Measurements from ENCODE around the gene DSCAML1. TPM values are rescaled to one million over a fixed set of nuclear protein-coding genes. Genes with fewer than 3 reads are reported as not detected.

Gene DSCAML1
- total RNA-seq, 6 donors from 2014 or later: 0.30 to 3.1 (median 1.3) TPM

DNA sequence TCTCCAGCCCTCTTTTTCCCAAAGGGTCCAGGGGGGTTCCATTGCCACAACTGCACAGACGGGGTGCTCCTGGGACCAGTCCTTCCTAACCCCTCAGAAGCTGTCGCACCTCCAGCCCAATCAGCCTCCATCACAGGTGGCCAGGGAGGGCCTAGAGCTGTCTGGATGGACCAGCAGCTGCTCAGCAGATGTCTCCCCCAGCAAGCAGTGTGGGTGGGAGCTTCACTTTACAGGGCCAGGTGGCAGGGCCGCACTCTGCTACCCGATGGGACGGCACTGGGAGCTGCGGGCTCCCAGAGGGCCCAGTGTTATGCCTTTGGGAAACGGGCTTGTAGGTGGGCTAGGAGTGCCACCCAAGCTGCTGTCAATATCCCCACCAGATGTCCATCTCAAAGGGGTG, 120.5 kb downstream of the DSCAML1 start:
- H3K4me1 ChIP-seq: no peaks in the 10 kb centered on the region
- no peak overlapping the region for H3K27ac ChIP-seq
- no peaks in the 10 kb centered on the region for H3K36me3 ChIP-seq
- 93 to 100% methylated on average over 2 to 7 of the region's 7 CpGs for WGBS, 2 donors
- peak in 1 of 2 donors; percentile 33 for DNase-seq
- TF ChIP-seq EP300 (IDR thresholded peaks at IDR 0.05) (no peak), POLR2A (IDR thresholded peaks at IDR 0.05) (no peak), POLR2AphosphoS5 (IDR thresholded peaks at IDR 0.05) (no peak)
- TF ChIP-seq, protein P1, sequence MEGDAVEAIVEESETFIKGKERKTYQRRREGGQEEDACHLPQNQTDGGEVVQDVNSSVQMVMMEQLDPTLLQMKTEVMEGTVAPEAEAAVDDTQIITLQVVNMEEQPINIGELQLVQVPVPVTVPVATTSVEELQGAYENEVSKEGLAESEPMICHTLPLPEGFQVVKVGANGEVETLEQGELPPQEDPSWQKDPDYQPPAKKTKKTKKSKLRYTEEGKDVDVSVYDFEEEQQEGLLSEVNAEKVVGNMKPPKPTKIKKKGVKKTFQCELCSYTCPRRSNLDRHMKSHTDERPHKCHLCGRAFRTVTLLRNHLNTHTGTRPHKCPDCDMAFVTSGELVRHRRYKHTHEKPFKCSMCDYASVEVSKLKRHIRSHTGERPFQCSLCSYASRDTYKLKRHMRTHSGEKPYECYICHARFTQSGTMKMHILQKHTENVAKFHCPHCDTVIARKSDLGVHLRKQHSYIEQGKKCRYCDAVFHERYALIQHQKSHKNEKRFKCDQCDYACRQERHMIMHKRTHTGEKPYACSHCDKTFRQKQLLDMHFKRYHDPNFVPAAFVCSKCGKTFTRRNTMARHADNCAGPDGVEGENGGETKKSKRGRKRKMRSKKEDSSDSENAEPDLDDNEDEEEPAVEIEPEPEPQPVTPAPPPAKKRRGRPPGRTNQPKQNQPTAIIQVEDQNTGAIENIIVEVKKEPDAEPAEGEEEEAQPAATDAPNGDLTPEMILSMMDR (IDR thresholded peaks at IDR 0.05): no peak
- no peak overlapping the region for H3K4me3 ChIP-seq
- H3K27me3 ChIP-seq: no peaks in the 10 kb centered on the region
- no peaks in the 10 kb centered on the region for H3K9me3 ChIP-seq
- ATAC-seq (ENCODE audit: low FRiP score in 2 of 2): no peak

DNA sequence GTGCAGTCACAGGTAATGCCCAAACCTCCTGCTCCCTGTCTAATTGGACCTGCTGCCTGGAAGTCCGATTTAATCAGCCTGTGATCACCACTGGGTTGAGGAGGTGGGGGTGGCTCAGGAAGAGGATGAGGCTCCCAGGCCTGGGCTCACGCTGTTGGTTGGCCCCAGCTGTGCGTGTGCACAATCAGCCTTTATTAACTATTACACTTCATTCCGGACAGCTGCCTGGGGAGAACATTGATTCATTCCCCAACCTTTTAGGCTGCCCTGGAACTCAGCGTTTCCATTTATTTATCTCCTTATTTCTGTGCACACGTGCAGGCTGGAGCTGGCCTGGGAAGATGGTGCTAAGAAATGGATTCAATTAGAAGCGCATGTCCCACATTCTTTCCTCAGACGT, 123.4 kb downstream of the DSCAML1 start:
- TF ChIP-seq EP300 (IDR thresholded peaks at IDR 0.05): no peak
- no peak for TF ChIP-seq POLR2AphosphoS5 (IDR thresholded peaks at IDR 0.05)
- no peak for TF ChIP-seq POLR2A (IDR thresholded peaks at IDR 0.05)
- TF ChIP-seq, protein P1 (IDR thresholded peaks at IDR 0.05): no peak
- ATAC-seq (ENCODE audit: low FRiP score in 2 of 2) (no peak), DNase-seq (no peak)
- Histone ChIP-seq H3K27me3 (no peaks in the 10 kb centered on the region), H3K36me3 (no peaks in the 10 kb centered on the region), H3K4me3 (no peak overlapping the region), H3K27ac (no peak overlapping the region), H3K9me3 (no peaks in the 10 kb centered on the region), H3K4me1 (no peaks in the 10 kb centered on the region)
- 80 to 90% methylated on average over 8 of the region's 8 CpGs for whole genome bisulfite sequencing, 2 donors

- no peak overlapping the region for H3K4me3 ChIP-seq
- no peak overlapping the region for H3K27ac ChIP-seq
- WGBS, 2 donors: 78 to 94% methylated on average over 4 of the region's 4 CpGs
- no peaks in the 10 kb centered on the region for H3K9me3 ChIP-seq
- TF ChIP-seq EP300 (IDR thresholded peaks at IDR 0.05): no peak
- DNase-seq: no peak
- ATAC-seq (ENCODE audit: low FRiP score in 2 of 2): no peak
- H3K36me3 ChIP-seq: no peaks in the 10 kb centered on the region
- H3K4me1 ChIP-seq: no peaks in the 10 kb centered on the region
- no peaks in the 10 kb centered on the region for H3K27me3 ChIP-seq
Observed at GRCh38 chr11:117671370-117671769, 125.6 kb downstream of the DSCAML1 start.

DNA sequence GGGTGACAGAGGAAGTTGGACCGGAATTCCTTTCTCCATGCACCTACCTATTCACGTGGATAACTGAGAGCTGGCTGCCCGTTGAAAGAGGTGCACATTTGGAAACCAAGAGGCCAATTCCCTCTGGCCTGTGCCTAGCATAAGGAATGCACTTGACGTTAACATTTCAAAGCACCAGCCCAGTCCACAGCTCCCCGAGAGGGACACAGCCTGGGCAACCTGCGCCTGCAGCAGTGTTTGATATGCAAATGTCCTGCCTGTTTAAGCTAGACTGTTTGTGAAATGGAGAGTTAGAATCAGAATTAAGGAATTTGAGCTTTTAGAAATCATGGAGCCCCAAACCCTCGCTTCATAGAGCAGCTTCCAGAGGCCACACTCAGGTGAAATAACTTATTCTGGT, 126.1 kb downstream of the DSCAML1 start:
- no peak overlapping the region for H3K27ac ChIP-seq
- no peaks in the 10 kb centered on the region for H3K4me1 ChIP-seq
- no peaks in the 10 kb centered on the region for H3K27me3 ChIP-seq
- H3K36me3 ChIP-seq: no peaks in the 10 kb centered on the region
- ATAC-seq (ENCODE audit: low FRiP score in 2 of 2): no peak
- no peak overlapping the region for H3K4me3 ChIP-seq
- 71 to 76% methylated on average over 6 to 7 of the region's 7 CpGs for WGBS, 2 donors
- H3K9me3 ChIP-seq: no peaks in the 10 kb centered on the region
- DNase-seq: no peak
- TF ChIP-seq POLR2A (IDR thresholded peaks at IDR 0.05) (no peak), EP300 (IDR thresholded peaks at IDR 0.05) (no peak), POLR2AphosphoS5 (IDR thresholded peaks at IDR 0.05) (no peak)
- TF ChIP-seq, protein P1 (IDR thresholded peaks at IDR 0.05): no peak

DNA sequence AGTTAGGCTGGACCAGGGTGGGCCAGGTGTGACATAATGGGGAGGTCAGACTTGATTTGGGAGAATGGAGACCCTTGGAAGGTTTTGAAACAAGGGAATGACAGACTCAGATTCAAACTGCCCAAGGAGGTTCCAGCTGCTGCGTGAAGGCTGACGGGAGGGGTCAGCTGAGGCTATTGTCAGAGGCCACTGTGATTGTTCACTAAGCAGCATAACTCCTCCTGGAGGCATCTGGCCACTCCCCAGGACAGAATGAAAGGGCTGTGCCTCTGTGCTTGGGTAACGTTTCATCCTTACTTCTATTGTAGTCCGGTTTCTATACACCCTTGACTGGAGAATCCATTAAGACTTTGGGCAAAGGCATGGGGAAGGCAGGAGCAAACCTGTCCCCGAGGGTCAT, 126.6 kb downstream of the DSCAML1 start:
- TF ChIP-seq, protein P1 (IDR thresholded peaks at IDR 0.05): no peak
- no peak for TF ChIP-seq POLR2AphosphoS5 (IDR thresholded peaks at IDR 0.05)
- no peak for TF ChIP-seq POLR2A (IDR thresholded peaks at IDR 0.05)
- no peak for TF ChIP-seq EP300 (IDR thresholded peaks at IDR 0.05)
- H3K4me3 ChIP-seq: no peak overlapping the region
- no peaks in the 10 kb centered on the region for H3K27me3 ChIP-seq
- WGBS, 2 donors: 65 to 70% methylated on average over 5 of the region's 5 CpGs
- ATAC-seq (ENCODE audit: low FRiP score in 2 of 2) (no peak), DNase-seq (no peak)
- H3K27ac ChIP-seq: no peak overlapping the region
- no peaks in the 10 kb centered on the region for H3K4me1 ChIP-seq
- no peaks in the 10 kb centered on the region for H3K9me3 ChIP-seq
- H3K36me3 ChIP-seq: no peaks in the 10 kb centered on the region

Measured in upper lobe of left lung (tissue), 6 donors.